ENCODE measurements around the gene KRT10. TPM values are rescaled to one million over a fixed set of nuclear protein-coding genes. Genes with fewer than 3 reads are reported as not detected.

Gene KRT10
- total RNA-seq, 1 donor from 2014 or later = 45.2 TPM

GRCh38 chr17:40813804-40814203, 8.6 kb downstream of the KRT10 start:
- no peak for DNase-seq (ENCODE audit: low spot score)
- intact Hi-C loops (cut with DNase I) = no loop called here

GRCh38 chr17:40812639-40813038, 9.8 kb downstream of the KRT10 start:
- no peak for DNase-seq (ENCODE audit: low spot score)
- intact Hi-C loops (cut with DNase I) = no loop called here

- no peak for DNase-seq (ENCODE audit: low spot score)
- intact Hi-C loops (cut with DNase I) = no loop called here
These were observed 11.9 kb downstream of the KRT10 start for GRCh38 chr17:40810494-40810893.

DNA sequence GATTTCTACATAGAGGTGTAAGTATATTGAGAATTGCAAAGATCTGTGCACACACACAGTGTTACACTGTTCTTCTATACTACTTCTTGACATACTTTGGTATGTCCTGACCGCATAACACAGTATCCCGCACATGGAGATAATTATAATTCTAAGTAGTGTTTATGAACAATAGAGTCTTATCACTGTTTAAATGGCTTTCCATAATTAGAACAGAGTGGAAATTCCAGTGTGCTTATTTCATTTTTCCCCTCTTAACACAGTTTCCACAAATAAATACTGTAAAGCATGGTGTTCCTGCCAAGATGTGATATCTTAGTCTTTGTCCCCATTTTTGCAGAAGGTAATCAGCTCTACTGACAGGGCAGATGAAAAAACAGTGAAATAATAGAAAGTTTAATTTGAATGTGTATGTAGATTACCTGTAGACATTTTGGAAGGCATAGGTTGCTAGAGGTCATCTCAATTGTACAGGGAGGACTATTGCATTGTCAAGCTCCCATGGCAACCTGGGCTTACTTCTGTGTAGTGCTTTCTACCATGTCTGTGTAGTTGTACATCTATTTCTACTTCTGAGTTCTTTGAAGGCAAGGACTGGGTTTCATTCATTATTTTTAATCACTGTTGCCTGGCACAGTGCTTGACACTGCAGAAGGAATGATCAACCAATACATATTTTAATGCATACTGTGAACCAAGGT, 12.5 kb downstream of the KRT10 start:
- intact Hi-C loops (cut with DNase I) = loop anchor here (5.0 to 10.0 kb wide), 2 partner anchors 515 to 837 kb away; no protein-coding TSS in a partner anchor
- no peak for DNase-seq (ENCODE audit: low spot score)

GRCh38 chr17:40806131-40806530, 16.3 kb downstream of the KRT10 start:
- intact Hi-C loops (cut with DNase I) = loop anchor here (5.0 to 10.0 kb wide), 2 partner anchors 519 to 841 kb away; no protein-coding TSS in a partner anchor
- DNase-seq (ENCODE audit: low spot score) = no peak

- peak; percentile 79 for DNase-seq (ENCODE audit: low spot score)
- intact Hi-C loops (cut with DNase I) = loop anchor here (5.0 to 10.0 kb wide), 2 partner anchors 521 to 859 kb away; no protein-coding TSS in a partner anchor
These were observed 18.8 kb downstream of the KRT10 start for GRCh38 chr17:40803617-40804082.

GRCh38 chr17:40801157-40801556, 21.3 kb downstream of the KRT10 start:
- DNase-seq (ENCODE audit: low spot score) = no peak
- intact Hi-C loops (cut with DNase I) = loop anchor here (5.0 to 10.0 kb wide), 2 partner anchors 524 to 861 kb away; no protein-coding TSS in a partner anchor

GRCh38 chr17:40800381-40800780, 22.0 kb downstream of the KRT10 start:
- intact Hi-C loops (cut with DNase I) = loop anchor here (5.0 to 10.0 kb wide), 2 partner anchors 524 to 862 kb away; no protein-coding TSS in a partner anchor
- DNase-seq (ENCODE audit: low spot score) = no peak

DNA sequence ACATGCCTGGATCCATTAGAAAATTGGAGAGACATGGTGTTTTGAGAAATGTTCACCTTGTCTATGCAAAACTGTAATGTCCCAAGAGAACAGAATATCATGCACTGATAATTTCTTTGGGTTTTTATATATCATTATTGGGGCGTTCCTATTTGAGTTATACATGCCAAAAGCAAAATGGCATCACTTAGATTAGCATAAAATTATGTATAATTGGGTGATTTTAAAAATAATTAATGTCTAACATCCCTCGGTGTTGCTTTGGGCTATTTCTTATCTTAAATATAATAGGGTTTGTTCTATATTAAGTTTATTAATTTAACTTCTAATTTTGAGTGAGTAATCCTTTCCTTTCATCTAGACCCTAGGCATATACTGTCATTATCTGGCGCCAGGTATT, 22.6 kb downstream of the KRT10 start, which contains the start of gene KRT28:
KRT28 (minus strand) TSS at position 101 of the 400 bp plus-strand sequence; CDS start at position 35, 66 bp downstream.
- no peak for DNase-seq (ENCODE audit: low spot score)
- intact Hi-C loops (cut with DNase I) = loop anchor here (5.0 to 10.0 kb wide), 2 partner anchors 525 to 862 kb away; no protein-coding TSS in a partner anchor

- intact Hi-C loops (cut with DNase I) = no loop called here
- no peak for DNase-seq (ENCODE audit: low spot score)
These were observed 25.6 kb downstream of the KRT10 start for GRCh38 chr17:40796846-40797245.

- intact Hi-C loops (cut with DNase I) = no loop called here
- DNase-seq (ENCODE audit: low spot score) = no peak
These were observed 27.3 kb downstream of the KRT10 start for GRCh38 chr17:40795019-40795667.

DNA sequence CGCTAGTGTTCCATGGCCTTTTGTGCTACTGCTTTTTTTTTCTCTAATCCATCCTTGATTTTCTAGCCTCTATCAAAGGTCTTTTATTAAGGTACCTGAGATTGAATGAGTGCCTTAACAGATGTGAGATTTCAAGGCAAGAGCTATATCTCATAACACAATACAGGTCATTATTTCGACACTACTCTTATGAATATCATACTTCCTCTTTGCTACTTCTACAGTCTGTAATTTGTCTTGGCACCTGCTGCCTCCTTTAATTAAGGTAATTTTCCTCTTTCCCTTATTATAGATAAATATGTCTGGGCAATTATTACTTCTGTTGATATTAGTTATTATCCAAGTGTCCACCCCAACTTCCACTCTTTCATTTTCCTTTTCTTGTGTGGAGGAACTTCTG, 27.9 kb downstream of the KRT10 start:
- intact Hi-C loops (cut with DNase I) = loop anchor here (5.0 kb wide), 1 partner anchor 172 kb away; no protein-coding TSS in a partner anchor
- DNase-seq (ENCODE audit: low spot score) = no peak

GRCh38 chr17:40793832-40794231, 28.6 kb downstream of the KRT10 start:
- DNase-seq (ENCODE audit: low spot score) = no peak
- intact Hi-C loops (cut with DNase I) = loop anchor here (5.0 kb wide), 1 partner anchor 172 kb away; no protein-coding TSS in a partner anchor

DNA sequence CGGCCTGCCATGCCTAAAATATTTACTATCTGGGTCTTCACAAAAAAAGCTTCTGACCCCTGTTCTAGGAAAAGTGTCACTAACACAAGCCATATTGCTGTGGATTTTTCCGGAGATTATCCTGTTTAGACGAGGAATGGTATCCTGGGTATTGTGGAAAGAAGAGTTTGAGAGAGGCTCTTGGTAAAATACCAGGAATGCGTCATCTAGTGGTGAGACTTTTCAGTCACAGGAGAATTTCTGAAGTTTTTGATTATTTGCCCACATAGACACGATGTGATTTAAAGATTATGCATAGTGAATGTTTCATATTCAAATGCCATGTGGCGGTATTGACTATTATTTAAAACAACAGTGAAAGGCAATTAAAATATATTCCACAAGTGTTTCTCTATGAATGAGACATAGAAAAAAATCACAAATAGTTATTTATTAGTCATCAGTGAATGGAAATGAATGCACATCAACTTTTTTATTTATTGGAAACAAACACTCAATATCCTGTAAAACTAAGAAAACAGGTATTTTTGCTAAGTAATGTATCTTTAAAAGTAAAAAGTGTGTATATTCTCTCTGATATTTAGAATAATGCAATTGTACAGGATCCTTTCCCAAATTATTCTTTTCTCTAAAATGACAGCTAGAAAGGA, 30.5 kb downstream of the KRT10 start:
- no peak for DNase-seq (ENCODE audit: low spot score)
- intact Hi-C loops (cut with DNase I) = loop anchor here (5.0 kb wide), 1 partner anchor 170 kb away; no protein-coding TSS in a partner anchor

DNA sequence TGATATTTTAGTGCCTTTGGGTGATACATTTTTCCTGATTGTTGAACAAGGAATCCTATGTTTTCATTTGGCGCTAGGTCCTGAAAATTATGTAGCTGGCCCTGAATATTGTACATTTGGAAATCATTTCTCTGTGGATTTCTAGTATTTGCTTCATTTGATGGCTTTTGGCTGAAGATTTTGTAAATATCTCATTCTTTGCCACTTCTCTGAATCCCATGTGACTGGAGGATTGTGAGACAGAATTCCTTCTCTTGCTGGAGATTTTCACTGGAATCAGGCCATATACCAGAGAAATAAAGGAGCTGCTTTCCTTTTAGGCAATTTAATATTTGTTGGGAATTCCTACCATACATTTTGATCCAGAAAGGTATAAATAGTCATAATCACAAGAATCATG, 31.3 kb downstream of the KRT10 start:
- intact Hi-C loops (cut with DNase I) = loop anchor here (5.0 kb wide), 1 partner anchor 169 kb away; no protein-coding TSS in a partner anchor
- DNase-seq (ENCODE audit: low spot score) = no peak

DNA sequence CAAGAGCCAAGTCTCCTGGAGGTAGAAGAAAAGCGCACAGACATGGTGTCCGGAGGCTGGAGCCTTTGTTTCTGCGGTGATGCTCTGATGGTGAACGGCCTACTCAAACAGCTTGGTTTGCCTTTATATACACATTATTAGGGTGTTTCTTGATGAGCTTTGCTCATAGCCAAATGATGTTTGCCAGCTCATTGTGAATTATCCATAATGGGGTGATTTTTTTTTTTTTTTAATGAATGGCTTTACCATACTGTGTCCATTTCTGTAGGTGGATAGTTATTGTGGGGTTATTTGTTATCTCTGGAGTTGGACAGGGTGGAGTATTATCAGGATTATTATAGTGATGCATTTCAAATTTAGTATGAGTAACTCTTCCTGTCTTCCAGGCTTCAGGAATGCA, 40.0 kb downstream of the KRT10 start, which contains the start of gene KRT27:
KRT27 (minus strand) TSS at position 101 of the 400 bp plus-strand sequence; CDS start at position 44, 57 bp downstream.
- no peak for DNase-seq (ENCODE audit: low spot score)
- intact Hi-C loops (cut with DNase I) = no loop called here

DNA sequence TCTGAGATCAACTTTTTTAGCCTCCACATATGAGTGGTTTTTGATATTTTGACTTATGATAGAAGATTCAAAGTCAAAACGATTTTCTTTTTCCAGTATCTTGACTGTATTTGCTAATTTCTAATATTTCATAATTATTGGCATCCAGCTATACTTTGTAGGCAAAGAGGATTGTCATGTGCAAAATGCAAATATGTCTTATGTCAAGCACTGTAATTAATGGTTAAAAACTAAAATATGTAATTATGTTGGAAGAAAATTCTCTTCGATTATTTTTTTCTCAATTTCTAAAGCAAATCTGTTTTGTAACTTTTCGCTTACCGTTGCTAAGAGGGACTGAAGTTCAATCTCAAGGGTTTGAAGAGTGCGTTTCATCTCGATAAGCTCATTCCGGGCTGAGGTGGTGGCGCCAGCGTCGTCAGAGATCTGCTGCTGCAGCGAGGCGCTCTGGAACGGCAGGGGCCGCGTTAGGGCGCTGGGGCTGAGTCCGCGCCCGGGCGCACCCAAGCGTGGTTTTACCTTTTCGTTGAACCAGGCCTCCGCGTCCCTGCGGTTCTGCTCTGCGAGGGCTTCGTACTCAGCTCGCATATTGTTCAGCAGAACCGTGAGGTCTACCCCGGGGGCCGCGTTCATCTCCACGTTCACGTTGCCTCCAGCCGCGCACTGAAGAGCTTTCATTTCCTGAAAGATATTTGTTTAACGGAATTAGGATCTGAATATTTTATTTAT, 43.1 kb downstream of the KRT10 start:
- intact Hi-C loops (cut with DNase I) = no loop called here
- no peak for DNase-seq (ENCODE audit: low spot score)

DNA sequence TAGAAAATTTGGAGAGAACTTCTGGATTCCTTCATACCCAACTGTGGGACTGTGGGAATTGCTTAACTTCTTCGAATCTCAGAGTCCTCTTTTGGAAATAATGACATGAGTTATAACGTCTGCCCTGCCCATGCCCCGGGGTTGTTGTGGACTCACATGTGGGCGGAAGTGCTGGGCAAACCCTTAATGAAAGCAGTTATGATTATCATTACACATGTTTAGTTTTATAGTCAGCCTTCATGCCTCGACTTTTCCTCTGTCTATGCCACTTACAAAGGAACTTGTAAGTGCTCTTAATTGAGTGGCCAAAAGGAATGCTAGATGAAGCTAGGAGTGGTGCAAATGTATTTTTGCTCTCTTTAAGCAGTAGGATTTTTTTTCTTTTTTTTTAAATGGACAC, 44.0 kb downstream of the KRT10 start:
- DNase-seq (ENCODE audit: low spot score) = no peak
- intact Hi-C loops (cut with DNase I) = no loop called here

DNA sequence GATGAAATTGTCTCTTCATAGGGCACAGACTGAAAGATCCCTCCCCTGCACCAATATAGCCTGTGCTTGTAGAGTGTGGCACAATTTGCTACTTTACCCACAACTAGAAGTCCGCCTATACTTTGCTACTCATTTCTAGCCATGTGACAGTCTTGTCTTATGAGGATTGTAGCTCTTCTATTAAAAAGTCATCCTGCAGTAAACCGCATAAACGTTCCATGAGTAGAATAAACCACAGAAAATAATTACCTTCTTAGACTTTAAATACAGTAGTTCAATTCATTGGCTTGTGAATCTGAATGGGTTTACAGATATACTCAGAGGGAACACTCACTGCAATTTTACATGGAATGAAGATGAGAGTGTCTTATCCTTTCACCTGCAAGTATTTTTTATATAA, 44.4 kb downstream of the KRT10 start:
- no peak for DNase-seq (ENCODE audit: low spot score)
- intact Hi-C loops (cut with DNase I) = no loop called here
